Lung (tissue), 12 donors: ENCODE measurements around the gene CNTROB. TPM values are rescaled to one million over a fixed set of nuclear protein-coding genes. Genes with fewer than 3 reads are reported as not detected.

Experiments used
- ATAC-seq: fragments of 200-7000 bp; cut with Tn5 transposase; one replicate; pipeline ENCODE4 v1.9.1; 2020; ENCODE audit warnings: moderate number of reproducible peaks; ENCODE audit not compliant: insufficient read depth, low FRiP score
- DNase-seq, 3 donors: peaks; one replicate each; pipeline ENCODE4 v3.0.0-alpha.2; 2013 to 2017
- H3K27ac ChIP-seq, 2 donors: one replicate each; pipeline ENCODE4 v1.5.1; 2013; ENCODE audit warnings: mild to moderate bottlenecking in 2 of 2, moderate library complexity in 2 of 2, control low read depth in 1 of 2, inconsistent platforms in 1 of 2, low read depth in 1 of 2, low read length in 1 of 2
- H3K27me3 ChIP-seq, 3 donors: one replicate each; pipeline ENCODE4 v1.5.1; 2013; ENCODE audit warnings: low read length in 2 of 3; ENCODE audit not compliant: control insufficient read depth in 3 of 3, insufficient read depth in 3 of 3
- H3K36me3 ChIP-seq, 4 donors: one replicate each; pipeline ENCODE4 v1.5.1; 2013; ENCODE audit warnings: low read length in 4 of 4, mild to moderate bottlenecking in 1 of 4, moderate library complexity in 1 of 4; ENCODE audit not compliant: control insufficient read depth in 4 of 4, insufficient read depth in 4 of 4
- H3K4me1 ChIP-seq, 5 donors: one replicate each; pipeline ENCODE4 v1.5.1; 2013; ENCODE audit warnings: low read length in 5 of 5, mild to moderate bottlenecking in 2 of 5, moderate library complexity in 1 of 5; ENCODE audit not compliant: control insufficient read depth in 5 of 5, insufficient read depth in 5 of 5
- H3K4me3 ChIP-seq: one replicate; pipeline ENCODE4 v1.5.1; 2013; ENCODE audit warnings: mild to moderate bottlenecking, control low read depth, moderate library complexity
- H3K9ac ChIP-seq, 2 donors: one replicate each; pipeline ENCODE4 v1.5.1; 2013; ENCODE audit warnings: low read length in 2 of 2, control low read depth in 1 of 2; ENCODE audit not compliant: insufficient read depth in 1 of 2
- H3K9me3 ChIP-seq, 4 donors: one replicate each; pipeline ENCODE4 v1.5.1; 2013; ENCODE audit warnings: low read length in 3 of 4, mild to moderate bottlenecking in 1 of 4, moderate library complexity in 1 of 4; ENCODE audit not compliant: control insufficient read depth in 4 of 4, insufficient read depth in 3 of 4
- WGBS, 2 donors: extraction: QIAGEN DNeasy Blood & Tissue Kit; methylation state at CpG; one replicate each; pipeline ENCODE4 v1.1.7; 2013; 5-methylcytosine and 5-hydroxymethylcytosine counted together
- polyA plus RNA-seq, 2 donors: library from polyadenylated mRNA; stranded (reverse); fragments of 200-250 nt; gene quantifications; one replicate each; pipeline ENCODE4 v1.2.1, GENCODE V29; 2013
- total RNA-seq, 2 donors: library from RNA; depleted of rRNA in 1 of 2; stranded (reverse); fragments of >200 nt in 1 of 2; gene quantifications; one replicate each; pipeline ENCODE4 v1.2.1, GENCODE V29; 2014 to 2021
- TF ChIP-seq, protein P1 (sequence below): IDR thresholded peaks from 2 replicates; pipeline ENCODE4 v1.5.1; 2012; ENCODE audit warnings: mild to moderate bottlenecking; ENCODE audit errors: control extremely low read depth, extremely low read depth
- donor health status: control.
- donor health status: control.
- donor health status: Bipolar disorder and iron deficiency.
- donor health status: healthy.
- donor health status: DM: yes; HTN: yes; CAD: no.

The CNTROB gene
- total and polyA plus RNA-seq, 4 donors = 42.7 to 74.1 (median 66.1) TPM

GRCh38 chr17:7910711-7911110 lies 21.3 kb upstream of the CNTROB start:
- no peaks in the 10 kb centered on the region for H3K27me3 ChIP-seq
- no peak for ATAC-seq
- H3K4me3 ChIP-seq = no peak overlapping the region
- no peaks in the 10 kb centered on the region for H3K9me3 ChIP-seq
- peaks cover 3 to 61% (median 44%) of the 10 kb centered on the region in 4 donors for H3K36me3 ChIP-seq
- TF ChIP-seq, protein P1, sequence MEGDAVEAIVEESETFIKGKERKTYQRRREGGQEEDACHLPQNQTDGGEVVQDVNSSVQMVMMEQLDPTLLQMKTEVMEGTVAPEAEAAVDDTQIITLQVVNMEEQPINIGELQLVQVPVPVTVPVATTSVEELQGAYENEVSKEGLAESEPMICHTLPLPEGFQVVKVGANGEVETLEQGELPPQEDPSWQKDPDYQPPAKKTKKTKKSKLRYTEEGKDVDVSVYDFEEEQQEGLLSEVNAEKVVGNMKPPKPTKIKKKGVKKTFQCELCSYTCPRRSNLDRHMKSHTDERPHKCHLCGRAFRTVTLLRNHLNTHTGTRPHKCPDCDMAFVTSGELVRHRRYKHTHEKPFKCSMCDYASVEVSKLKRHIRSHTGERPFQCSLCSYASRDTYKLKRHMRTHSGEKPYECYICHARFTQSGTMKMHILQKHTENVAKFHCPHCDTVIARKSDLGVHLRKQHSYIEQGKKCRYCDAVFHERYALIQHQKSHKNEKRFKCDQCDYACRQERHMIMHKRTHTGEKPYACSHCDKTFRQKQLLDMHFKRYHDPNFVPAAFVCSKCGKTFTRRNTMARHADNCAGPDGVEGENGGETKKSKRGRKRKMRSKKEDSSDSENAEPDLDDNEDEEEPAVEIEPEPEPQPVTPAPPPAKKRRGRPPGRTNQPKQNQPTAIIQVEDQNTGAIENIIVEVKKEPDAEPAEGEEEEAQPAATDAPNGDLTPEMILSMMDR = no peak
- no peak overlapping the region for H3K9ac ChIP-seq
- no peak for DNase-seq
- H3K4me1 ChIP-seq = peaks cover 0 to 11% (median 3%) of the 10 kb centered on the region in 5 donors
- 67 to 85% methylated on average over 13 of the region's 13 CpGs for WGBS, 2 donors
- no peak overlapping the region for H3K27ac ChIP-seq

DNA sequence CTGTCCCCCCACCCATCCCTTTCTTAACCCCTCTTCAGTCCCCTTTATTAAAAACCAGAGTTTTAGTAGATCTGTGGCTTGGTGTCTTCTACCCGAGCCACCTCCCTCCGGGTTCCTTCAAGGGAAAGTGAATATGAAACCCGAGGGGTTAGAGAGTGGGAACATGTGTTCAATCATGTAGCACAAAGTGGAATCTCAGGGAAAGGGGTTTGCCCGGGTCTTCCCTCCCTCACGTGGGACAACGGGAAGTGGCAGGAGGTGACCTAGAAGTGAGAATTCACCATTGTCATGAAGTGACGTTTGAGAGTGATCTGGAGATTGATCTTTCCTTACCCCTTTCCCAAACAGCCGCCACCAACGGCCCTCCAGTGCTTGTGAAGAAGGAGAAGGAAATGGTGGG lies 20.9 kb upstream of the CNTROB start:
- Histone ChIP-seq H3K36me3 (peaks cover 3 to 57% (median 41%) of the 10 kb centered on the region in 4 donors), H3K4me1 (peaks cover 0 to 12% (median 3%) of the 10 kb centered on the region in 5 donors), H3K27ac (no peak overlapping the region), H3K9ac (no peak overlapping the region), H3K9me3 (no peaks in the 10 kb centered on the region), H3K4me3 (no peak overlapping the region), H3K27me3 (no peaks in the 10 kb centered on the region)
- WGBS, 2 donors = 51 to 70% methylated on average over 9 of the region's 9 CpGs
- ATAC-seq (no peak), DNase-seq (no peak)
- TF ChIP-seq, protein P1 = no peak

GRCh38 chr17:7912927-7913524 lies 19.0 kb upstream of the CNTROB start:
- H3K9ac ChIP-seq = no peak overlapping the region
- H3K27me3 ChIP-seq = no peaks in the 10 kb centered on the region
- H3K27ac ChIP-seq = no peak overlapping the region
- H3K4me1 ChIP-seq = peaks cover 0 to 19% (median 6%) of the 10 kb centered on the region in 5 donors
- H3K4me3 ChIP-seq = no peak overlapping the region
- TF ChIP-seq, protein P1 = peak; percentile 79
- WGBS, 2 donors = 33 to 46% methylated on average over 3 of the region's 3 CpGs
- no peaks in the 10 kb centered on the region for H3K9me3 ChIP-seq
- peaks cover 0 to 40% (median 26%) of the 10 kb centered on the region in 4 donors for H3K36me3 ChIP-seq
- ATAC-seq (no peak), DNase-seq (peak; percentile 46 to 81 (median 75))
